WTC11 (cell line): Measurements from ENCODE around the gene CLCN1.

ENCODE experiments used
- CBFB ChIP-seq: sonication (generic); formaldehyde crosslinking; IDR thresholded peaks from 2 replicates; pipeline ENCODE4 v1.8.1; 2022; ENCODE audit warnings: mild to moderate bottlenecking, low read depth, missing genetic modification reagents
- CTCF ChIP-seq: fragments of 200-600 bp; IDR thresholded peaks from 2 replicates; pipeline ENCODE4 v1.8.0; 2022; ENCODE audit warnings: antibody characterized with exemption
- MYBL2 ChIP-seq: sonication (generic); formaldehyde crosslinking; IDR thresholded peaks from 2 replicates; pipeline ENCODE4 v1.8.1; 2023; ENCODE audit warnings: mild to moderate bottlenecking, moderate library complexity, missing genetic modification reagents
- NR3C1 ChIP-seq: sonication (generic); formaldehyde crosslinking; conservative IDR thresholded peaks from 2 replicates; pipeline ENCODE4 v1.8.1; 2023; ENCODE audit warnings: low read depth, mild to moderate bottlenecking, missing genetic modification reagents
- USF2 ChIP-seq: sonication (generic); formaldehyde crosslinking; IDR thresholded peaks from 2 replicates; pipeline ENCODE4 v1.8.1; 2023; ENCODE audit warnings: mild to moderate bottlenecking, missing genetic modification reagents, moderate library complexity

GRCh38 chr7:143334244-143334643 lies 18.3 kb downstream of the CLCN1 start:
- TF ChIP-seq NR3C1 (CRISPR knock-in tag), result no peak
- no peak for TF ChIP-seq MYBL2 (CRISPR knock-in tag)
- TF ChIP-seq CTCF, result no peak
- no peak for TF ChIP-seq USF2 (CRISPR knock-in tag)
- no peak for TF ChIP-seq CBFB (CRISPR knock-in tag)
